ENCODE results near the gene BCORL1.

The BCORL1 gene

GRCh38 chrX:130014356-130014755 is 31.9 kb downstream of the BCORL1 start:
- TF ChIP-seq CTCF (conservative IDR thresholded peaks at IDR 0.05; ENCODE audit: control insufficient read depth, insufficient read depth, low read depth, low read length), result no peak

GRCh38 chrX:130014770-130015169 is 32.3 kb downstream of the BCORL1 start:
- DNase-seq (ENCODE audit: low read depth), result no peak
- TF ChIP-seq CTCF (conservative IDR thresholded peaks at IDR 0.05; ENCODE audit: control insufficient read depth, insufficient read depth, low read depth, low read length), result no peak

More at GRCh38 chrX:130014356-130014755, 31.9 kb downstream of the BCORL1 start:
- no peak overlapping the region for H3K4me3 ChIP-seq (ENCODE audit: control insufficient read depth, low read depth, low read length)
- DNase-seq (ENCODE audit: low read depth), result no peak

DNA sequence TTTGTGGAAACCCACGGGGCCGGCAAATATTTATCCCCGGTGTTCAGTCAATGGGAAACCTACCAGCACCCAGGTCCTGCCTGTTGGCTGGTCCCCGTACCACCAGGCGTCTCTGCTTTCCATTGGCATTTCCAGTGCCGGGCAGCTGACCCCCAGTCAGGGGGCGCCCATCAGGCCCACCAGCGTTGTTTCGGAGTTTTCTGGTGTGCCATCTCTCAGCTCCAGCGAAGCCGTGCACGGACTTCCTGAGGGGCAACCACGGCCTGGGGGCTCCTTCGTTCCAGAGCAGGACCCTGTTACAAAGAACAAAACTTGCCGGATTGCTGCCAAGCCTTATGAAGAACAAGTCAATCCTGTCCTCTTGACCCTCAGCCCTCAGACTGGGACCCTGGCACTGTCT is 32.7 kb downstream of the BCORL1 start:
- TF ChIP-seq CTCF (conservative IDR thresholded peaks at IDR 0.05; ENCODE audit: control insufficient read depth, insufficient read depth, low read depth, low read length), result no peak
- H3K4me3 ChIP-seq (ENCODE audit: control insufficient read depth, low read depth, low read length), result no peak overlapping the region
- DNase-seq (ENCODE audit: low read depth), result no peak

More at GRCh38 chrX:130014770-130015169, 32.3 kb downstream of the BCORL1 start:
- no peak overlapping the region for H3K4me3 ChIP-seq (ENCODE audit: control insufficient read depth, low read depth, low read length)

DNA sequence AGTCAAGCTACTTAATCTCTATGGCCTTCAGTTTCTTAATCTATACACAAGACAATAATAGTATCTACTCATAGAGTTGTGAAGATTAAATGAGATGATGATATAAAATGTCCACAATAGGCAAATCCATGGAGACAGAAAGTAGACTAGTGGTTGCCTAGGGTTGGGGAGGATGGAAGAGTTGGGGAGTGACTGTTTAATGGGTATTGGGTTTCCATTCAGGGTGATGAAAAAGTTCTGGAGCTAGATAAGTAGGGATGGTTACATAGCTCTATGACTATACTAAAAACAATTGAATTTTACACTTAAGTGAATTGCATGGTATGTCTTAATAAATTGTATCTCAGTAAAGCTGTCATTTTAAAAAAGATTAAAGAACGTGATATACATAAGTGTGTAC is 35.7 kb downstream of the BCORL1 start:
- no peak overlapping the region for H3K4me3 ChIP-seq (ENCODE audit: control insufficient read depth, low read depth, low read length)
- DNase-seq (ENCODE audit: low read depth), result no peak
- TF ChIP-seq CTCF (conservative IDR thresholded peaks at IDR 0.05; ENCODE audit: control insufficient read depth, insufficient read depth, low read depth, low read length), result no peak

DNA sequence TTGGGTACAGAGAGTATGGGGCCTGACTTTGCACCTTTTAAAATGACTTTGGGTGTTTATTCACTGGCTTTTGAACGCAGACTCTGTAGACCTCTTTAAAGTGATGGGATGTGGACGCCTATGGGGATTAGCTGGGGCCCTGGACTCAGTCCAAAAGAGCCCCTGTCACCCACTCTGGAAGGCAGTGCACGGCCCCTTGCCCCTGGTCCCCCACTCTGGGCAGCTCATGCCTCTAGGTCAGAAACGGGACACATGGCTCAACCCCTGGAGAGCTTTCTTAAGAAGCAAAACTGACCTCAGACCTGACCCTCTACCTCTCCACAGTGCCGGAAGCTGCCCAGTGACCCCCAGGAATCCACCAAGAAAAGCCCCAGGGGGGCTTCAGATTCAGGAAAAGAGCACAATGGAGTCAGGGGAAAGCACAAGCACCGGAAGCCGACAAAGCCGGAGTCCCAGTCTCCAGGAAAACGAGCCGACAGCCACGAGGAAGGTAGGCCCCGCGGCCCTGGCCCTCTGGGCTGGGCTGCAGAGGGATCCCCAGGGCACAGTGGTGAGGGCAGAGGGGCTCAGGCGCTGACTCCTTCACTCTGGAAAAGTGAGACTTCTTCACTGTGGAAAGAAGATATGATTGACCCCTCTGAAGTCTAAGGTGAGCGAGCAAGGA is 38.4 kb downstream of the BCORL1 start:
- no peak for DNase-seq (ENCODE audit: low read depth)
- TF ChIP-seq CTCF (conservative IDR thresholded peaks at IDR 0.05; ENCODE audit: control insufficient read depth, insufficient read depth, low read depth, low read length), result no peak
- no peak overlapping the region for H3K4me3 ChIP-seq (ENCODE audit: control insufficient read depth, low read depth, low read length)

GRCh38 chrX:130024127-130024526 is 41.7 kb downstream of the BCORL1 start:
- no peak overlapping the region for H3K4me3 ChIP-seq (ENCODE audit: control insufficient read depth, low read depth, low read length)
- DNase-seq (ENCODE audit: low read depth), result peak; percentile 66
- no peak for TF ChIP-seq CTCF (conservative IDR thresholded peaks at IDR 0.05; ENCODE audit: control insufficient read depth, insufficient read depth, low read depth, low read length)

DNA sequence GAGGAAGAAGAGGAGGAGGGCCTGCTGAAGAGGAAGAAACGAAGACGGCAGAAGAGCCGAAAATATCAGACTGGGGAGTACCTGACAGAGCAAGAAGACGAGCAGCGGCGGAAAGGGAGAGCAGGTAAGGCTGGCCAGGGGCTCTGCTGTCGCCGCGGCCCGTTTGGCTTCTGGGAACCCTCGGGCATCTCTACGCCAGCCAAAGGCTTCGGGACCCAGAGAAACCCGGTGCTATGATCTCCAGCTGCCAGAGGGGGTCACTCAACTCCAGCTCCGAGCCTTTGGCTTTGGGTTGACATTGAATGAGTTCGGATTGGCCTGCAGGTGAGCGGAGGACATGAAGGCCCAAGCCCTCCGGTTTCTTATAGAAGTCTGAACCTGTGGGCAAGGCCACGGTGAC is 42.8 kb downstream of the BCORL1 start:
- TF ChIP-seq CTCF (conservative IDR thresholded peaks at IDR 0.05; ENCODE audit: control insufficient read depth, insufficient read depth, low read depth, low read length), result no peak
- H3K4me3 ChIP-seq (ENCODE audit: control insufficient read depth, low read depth, low read length), result no peak overlapping the region
- DNase-seq (ENCODE audit: low read depth), result no peak
